Esophagus muscularis mucosa (tissue), 3 donors: ENCODE data around the gene PTPRK.

ENCODE experiments used
- CTCF ChIP-seq, 3 experiments: fragments of 200-600 bp in 2 of 3; fragments of 450-650 bp in 1 of 3; sonication (generic) in 2 of 3; IDR thresholded peaks; one replicate each; pipeline ENCODE4 v1.5.1; 2017 to 2019; ENCODE audit warnings: antibody characterized with exemption in 3 of 3, mild to moderate bottlenecking in 2 of 3, moderate library complexity in 1 of 3
- EP300 ChIP-seq: sonication (generic); formaldehyde crosslinking; IDR thresholded peaks from one replicate; pipeline ENCODE4 v1.6.1; 2017; ENCODE audit warnings: antibody characterized with exemption

GRCh38 chr6:127924031-127924430 is 596.4 kb downstream of the PTPRK start:
- TF ChIP-seq CTCF (IDR thresholded peaks at IDR 0.05) (no peak), EP300 (no peak)
